ENCODE measurements around the gene ANO1.
"Not testable (repeated sequence)": the region's sequence is repeated elsewhere in the genome, so short reads cannot be mapped to it uniquely, and the experiment has no call there.

ANO1 gene

GRCh38 chr11:70194792-70195791 is 117.0 kb downstream of the ANO1 start:
- DNase-seq: no peak

GRCh38 chr11:70200212-70200844 is 122.2 kb downstream of the ANO1 start:
- DNase-seq: no peak

- DNase-seq: not testable (repeated sequence)
Observed at GRCh38 chr11:70201047-70201446, 122.9 kb downstream of the ANO1 start.

GRCh38 chr11:70201882-70202861 is 124.1 kb downstream of the ANO1 start:
- no peak for DNase-seq

- DNase-seq: peak; percentile 84 to 93
Observed at GRCh38 chr11:70202920-70203750, 125.0 kb downstream of the ANO1 start, which contains the start of gene FADD. FADD (plus strand) TSS chr11:70203296; CDS start chr11:70203460, 164 bp downstream.

- no peak for DNase-seq
Observed at GRCh38 chr11:70203751-70204465, 125.8 kb downstream of the ANO1 start.

GRCh38 chr11:70204466-70204799 is 126.3 kb downstream of the ANO1 start:
- no peak for DNase-seq

- DNase-seq: no peak
Observed at GRCh38 chr11:70205049-70205725, 127.1 kb downstream of the ANO1 start.

GRCh38 chr11:70205766-70206165 is 127.6 kb downstream of the ANO1 start:
- DNase-seq: no peak

GRCh38 chr11:70206226-70206981 is 128.3 kb downstream of the ANO1 start:
- no peak for DNase-seq

GRCh38 chr11:70206982-70207376 is 128.9 kb downstream of the ANO1 start:
- no peak for DNase-seq

GRCh38 chr11:70207531-70208131 is 129.5 kb downstream of the ANO1 start:
- DNase-seq: no peak

- DNase-seq: no peak
Observed at GRCh38 chr11:70209391-70209912, 131.3 kb downstream of the ANO1 start.

GRCh38 chr11:70210051-70210501 is 132.0 kb downstream of the ANO1 start:
- DNase-seq: no peak

GRCh38 chr11:70210530-70210929 is 132.4 kb downstream of the ANO1 start:
- DNase-seq: no peak

- DNase-seq: no peak
Observed at GRCh38 chr11:70212227-70212811, 134.2 kb downstream of the ANO1 start.

- not testable (repeated sequence) for DNase-seq
Observed at GRCh38 chr11:70217388-70217787, 139.3 kb downstream of the ANO1 start.

GRCh38 chr11:70218076-70218475 is 140.0 kb downstream of the ANO1 start:
- DNase-seq: not testable (repeated sequence)

GRCh38 chr11:70220136-70220535 is 142.0 kb downstream of the ANO1 start:
- DNase-seq: no peak
